Left lung (tissue), 10 donors: ENCODE results near the gene CSTPP1. TPM values are rescaled to one million over a fixed set of nuclear protein-coding genes. Genes with fewer than 3 reads are reported as not detected.

Experiments
- ATAC-seq: fragments of 200-7000 bp; cut with Tn5 transposase; one replicate; pipeline ENCODE4 v1.9.1; 2020; ENCODE audit warnings: moderate library complexity
- DNase-seq, 4 donors: peaks; one replicate each; pipeline ENCODE4 v3.0.0-alpha.2; 2013 to 2020
- H3K27ac ChIP-seq, 2 donors: fragments of 200-600 bp; sonication (generic) in 1 of 2; one replicate each; pipeline versions ENCODE4 v1.5.0 to v1.8.0; 2020 to 2021
- H3K27me3 ChIP-seq, 2 donors: fragments of 200-600 bp; sonication (generic) in 1 of 2; one replicate each; pipeline versions ENCODE4 v1.5.0 to v1.8.0; 2020 to 2021
- H3K36me3 ChIP-seq, 2 donors: fragments of 200-600 bp; sonication (generic) in 1 of 2; one replicate each; pipeline versions ENCODE4 v1.5.0 to v1.8.0; 2020 to 2021
- H3K4me1 ChIP-seq, 2 donors: fragments of 200-600 bp; one replicate each; pipeline ENCODE4 v1.8.0; 2021
- H3K4me3 ChIP-seq, 2 donors: fragments of 200-600 bp; sonication (generic) in 1 of 2; one replicate each; pipeline versions ENCODE4 v1.5.0 to v1.8.0; 2020 to 2021; ENCODE audit warnings: mild to moderate bottlenecking in 1 of 2
- H3K9me3 ChIP-seq, 2 donors: fragments of 200-600 bp; sonication (generic) in 1 of 2; one replicate each; pipeline versions ENCODE4 v1.5.0 to v1.8.0; 2020 to 2021
- CTCF ChIP-seq, 2 donors: fragments of 200-600 bp; sonication (generic) in 1 of 2; IDR thresholded peaks; one replicate each; pipeline versions ENCODE4 v1.5.0 to v1.8.0; 2021; ENCODE audit warnings: antibody characterized with exemption in 2 of 2
- intact Hi-C, 2 donors: fragments of 100-400 bp; cut with DNase I; formaldehyde crosslinking; loops; one replicate each; pipeline versions ENCODE4 v1.11.2 to v1.14.2; 2022
- polyA plus RNA-seq, 6 donors: library from polyadenylated mRNA; unstranded; fragments of 120-200 nt; gene quantifications; one replicate each; pipeline ENCODE4 v1.2.1, GENCODE V29; 2013; ENCODE audit not compliant: insufficient read length in 6 of 6
- total RNA-seq, 2 donors: library from RNA; stranded (reverse); fragmentation: NEBNext Ultra II Directional; extraction: Animal tissue kit (Norgen Biotek cat#: 25700); gene quantifications; one replicate each; pipeline ENCODE4 v1.2.1, GENCODE V29; 2021
- donor health status: DM: no; HTN: yes; CAD: no.
- donor health status: DM: no; HTN: no; CAD: no.

CSTPP1 gene
- total and polyA plus RNA-seq, 8 donors: 28.7 to 56.0 (median 51.4) TPM

- intact Hi-C loops: loop anchor here in 1 of 2 donors (5.0 kb wide), 1 partner anchor 275 kb away; no protein-coding TSS in a partner anchor
Measured at GRCh38 chr11:47161890-47162289, 225.3 kb downstream of the CSTPP1 start.

GRCh38 chr11:47162426-47162825 is 225.9 kb downstream of the CSTPP1 start:
- intact Hi-C loops: loop anchor here in 1 of 2 donors (5.0 kb wide), 1 partner anchor 275 kb away; no protein-coding TSS in a partner anchor
- Histone ChIP-seq H3K27ac (no peak overlapping the region), H3K4me1 (no peaks in the 10 kb centered on the region), H3K36me3 (peaks cover 0 to 54% of the 10 kb centered on the region in 2 donors), H3K9me3 (no peaks in the 10 kb centered on the region), H3K4me3 (no peak overlapping the region), H3K27me3 (no peaks in the 10 kb centered on the region)
- no peak for DNase-seq
- no peak for TF ChIP-seq CTCF (IDR thresholded peaks at IDR 0.05)
- no peak for ATAC-seq

More at GRCh38 chr11:47161890-47162289, 225.3 kb downstream of the CSTPP1 start:
- no peaks in the 10 kb centered on the region for H3K4me1 ChIP-seq
- H3K27me3 ChIP-seq: no peaks in the 10 kb centered on the region
- no peak overlapping the region for H3K4me3 ChIP-seq
- no peak for DNase-seq
- no peak for TF ChIP-seq CTCF (IDR thresholded peaks at IDR 0.05)
- H3K9me3 ChIP-seq: no peaks in the 10 kb centered on the region
- H3K27ac ChIP-seq: no peak overlapping the region
- ATAC-seq: no peak
- H3K36me3 ChIP-seq: peaks cover 0 to 48% of the 10 kb centered on the region in 2 donors

- TF ChIP-seq CTCF (IDR thresholded peaks at IDR 0.05): no peak
- H3K4me1 ChIP-seq: no peaks in the 10 kb centered on the region
- no peak overlapping the region for H3K4me3 ChIP-seq
- DNase-seq (peak in 1 of 4 donors; percentile 21), ATAC-seq (no peak)
- intact Hi-C loops: loop anchor here in 1 of 2 donors (5.0 kb wide), 1 partner anchor 276 kb away; no protein-coding TSS in a partner anchor
- H3K9me3 ChIP-seq: no peaks in the 10 kb centered on the region
- no peaks in the 10 kb centered on the region for H3K27me3 ChIP-seq
- H3K36me3 ChIP-seq: peaks cover 3 to 61% of the 10 kb centered on the region in 2 donors
- H3K27ac ChIP-seq: no peak overlapping the region
Measured at GRCh38 chr11:47163193-47163592, 226.6 kb downstream of the CSTPP1 start.

- DNase-seq: no peak
- Histone ChIP-seq H3K9me3 (no peaks in the 10 kb centered on the region), H3K4me1 (no peaks in the 10 kb centered on the region), H3K27ac (no peak overlapping the region), H3K27me3 (no peaks in the 10 kb centered on the region), H3K36me3 (peaks cover 4 to 68% of the 10 kb centered on the region in 2 donors), H3K4me3 (no peak overlapping the region)
- intact Hi-C loops: loop anchor here in 1 of 2 donors (5.0 kb wide), 1 partner anchor 277 kb away; no protein-coding TSS in a partner anchor
- TF ChIP-seq CTCF (IDR thresholded peaks at IDR 0.05): no peak
- no peak for ATAC-seq
Measured at GRCh38 chr11:47163898-47164297, 227.3 kb downstream of the CSTPP1 start.

- no peak overlapping the region for H3K4me3 ChIP-seq
- intact Hi-C loops: loop anchor here in 1 of 2 donors (5.0 kb wide), 1 partner anchor 277 kb away; no protein-coding TSS in a partner anchor
- TF ChIP-seq CTCF (IDR thresholded peaks at IDR 0.05): no peak
- H3K27ac ChIP-seq: no peak overlapping the region
- no peak for ATAC-seq
- H3K36me3 ChIP-seq: peaks cover 4 to 70% of the 10 kb centered on the region in 2 donors
- H3K27me3 ChIP-seq: no peaks in the 10 kb centered on the region
- no peaks in the 10 kb centered on the region for H3K4me1 ChIP-seq
- no peak for DNase-seq
- H3K9me3 ChIP-seq: no peaks in the 10 kb centered on the region
Measured at GRCh38 chr11:47164321-47164720, 227.8 kb downstream of the CSTPP1 start.
